HepG2 (cell line): ENCODE measurements around the gene CHCT1. TPM values are rescaled to one million over a fixed set of nuclear protein-coding genes. Genes with fewer than 3 reads are reported as not detected.
A peak's percentile ranks its signal among the peaks of the same experiment; 100 is the strongest.

ENCODE experiments used
- ATF3 ChIP-seq: sonication (generic); formaldehyde crosslinking; IDR thresholded peaks from 2 replicates; pipeline ENCODE4 v1.4.0; 2020; ENCODE audit warnings: missing genetic modification reagents
- ATRX ChIP-seq: sonication (generic); formaldehyde crosslinking; IDR thresholded peaks from 2 replicates; pipeline ENCODE4 v1.4.0; 2020; ENCODE audit warnings: missing genetic modification reagents, borderline replicate concordance
- CCDC6 ChIP-seq: sonication (generic); formaldehyde crosslinking; IDR thresholded peaks from 2 replicates; pipeline ENCODE4 v1.8.1; 2022; ENCODE audit warnings: mild to moderate bottlenecking, missing genetic modification reagents, moderate library complexity
- DDIT3 ChIP-seq: sonication (generic); formaldehyde crosslinking; IDR thresholded peaks from 2 replicates; pipeline ENCODE4 v1.4.0; 2020; ENCODE audit warnings: mild to moderate bottlenecking, missing genetic modification reagents
- DRAP1 ChIP-seq: IDR thresholded peaks from 2 replicates; pipeline ENCODE4 v1.6.1; 2016; ENCODE audit warnings: missing genetic modification reagents, missing compliant biosample characterization
- ESRRA ChIP-seq: sonication (generic); formaldehyde crosslinking; IDR thresholded peaks from 2 replicates; pipeline ENCODE4 v1.5.1; 2020; ENCODE audit warnings: mild to moderate bottlenecking, low read depth, missing genetic modification reagents
- FLYWCH1 ChIP-seq: sonication (generic); formaldehyde crosslinking; IDR thresholded peaks from 2 replicates; pipeline ENCODE4 v1.8.1; 2023; ENCODE audit warnings: mild to moderate bottlenecking, missing genetic modification reagents
- GABPB1 ChIP-seq: IDR thresholded peaks from 2 replicates; pipeline ENCODE4 v1.6.1; 2016; ENCODE audit warnings: mild to moderate bottlenecking, missing genetic modification reagents, moderate library complexity, missing compliant biosample characterization
- HMGA1 ChIP-seq: sonication (generic); formaldehyde crosslinking; conservative IDR thresholded peaks from 2 replicates; pipeline ENCODE4 v1.4.0; 2020; ENCODE audit warnings: missing genetic modification reagents
- NONO ChIP-seq, 2 experiments: fragments of 450-650 bp in 1 of 2; sonication (generic) in 1 of 2; formaldehyde crosslinking in 1 of 2; IDR thresholded peaks in 1 of 2; conservative IDR thresholded peaks in 1 of 2; 2 replicates each; pipeline versions ENCODE4 v1.6.1 to v1.8.0; 2017 to 2022; ENCODE audit warnings: mild to moderate bottlenecking in 1 of 2, missing genetic modification reagents in 1 of 2, moderate library complexity in 1 of 2
- SALL1 ChIP-seq: sonication (generic); formaldehyde crosslinking; IDR thresholded peaks from 2 replicates; pipeline ENCODE4 v1.8.0; 2022; ENCODE audit warnings: mild to moderate bottlenecking, missing genetic modification reagents
- STAG1 ChIP-seq: sonication (generic); formaldehyde crosslinking; IDR thresholded peaks from 2 replicates; pipeline ENCODE4 v1.4.0; 2020; ENCODE audit warnings: missing genetic modification reagents
- TSC22D2 ChIP-seq: sonication (generic); formaldehyde crosslinking; IDR thresholded peaks from 2 replicates; pipeline ENCODE4 v1.5.1; 2020; ENCODE audit warnings: missing genetic modification reagents, mild to moderate bottlenecking, borderline replicate concordance
- ZHX1 ChIP-seq: sonication (generic); formaldehyde crosslinking; IDR thresholded peaks from 2 replicates; pipeline ENCODE4 v1.8.1; 2022; ENCODE audit warnings: low read depth, mild to moderate bottlenecking, missing genetic modification reagents
- ZNF124 ChIP-seq: sonication (generic); formaldehyde crosslinking; IDR thresholded peaks from 2 replicates; pipeline ENCODE4 v1.4.0; 2020; ENCODE audit warnings: missing genetic modification reagents
- ZNF451 ChIP-seq: sonication (generic); formaldehyde crosslinking; IDR thresholded peaks from 2 replicates; pipeline ENCODE4 v1.5.0; 2020; ENCODE audit warnings: mild to moderate bottlenecking, missing genetic modification reagents
- ZNF512B ChIP-seq: sonication (generic); formaldehyde crosslinking; IDR thresholded peaks from 2 replicates; pipeline ENCODE4 v1.5.1; 2020; ENCODE audit warnings: missing genetic modification reagents, mild to moderate bottlenecking, borderline replicate concordance
- ZNF740 ChIP-seq: sonication (generic); formaldehyde crosslinking; IDR thresholded peaks from 2 replicates; pipeline ENCODE4 v1.4.0; 2020; ENCODE audit warnings: missing genetic modification reagents
- ZNF768 ChIP-seq: sonication (generic); formaldehyde crosslinking; IDR thresholded peaks from 2 replicates; pipeline ENCODE4 v1.4.0; 2020; ENCODE audit warnings: missing genetic modification reagents
- ZNF772 ChIP-seq: sonication (generic); formaldehyde crosslinking; IDR thresholded peaks from 2 replicates; pipeline ENCODE4 v1.5.0; 2020; ENCODE audit warnings: mild to moderate bottlenecking, missing genetic modification reagents
- polyA plus RNA-seq, 8 experiments: library from polyadenylated mRNA; depleted of rRNA in 3 of 8; stranded (reverse) in 7 of 8; unstranded in 1 of 8; fragments of >200 nt; fragmentation: Illumina TruSeq in 4 of 8; extraction: Trizol in 4 of 8; gene quantifications; 2 replicates each; pipeline versions ENCODE4 v1.2.1 to v1.2.3, GENCODE V29; 2011 to 2016; ENCODE audit warnings: low read depth in 4 of 8, missing spikeins in 1 of 8, mixed read lengths in 1 of 8; ENCODE audit not compliant: insufficient read depth in 1 of 8
- total RNA-seq, 5 experiments: library from RNA; depleted of rRNA; stranded (reverse); fragments of >200 nt; fragmentation: Illumina TruSeq; extraction: Trizol; gene quantifications; 2 replicates each; pipeline ENCODE4 v1.2.3, GENCODE V29; 2016; ENCODE audit warnings: low read depth in 1 of 5

CHCT1 gene
- total and polyA plus RNA-seq, 2 of the 13 experiments (the other 11 are each of a cell fraction or from before 2014, with no cell fraction given), result not detected

- TF ChIP-seq CCDC6 (CRISPR knock-in tag) (peak; percentile 15; the same call in 1 of the 2 replicates), FLYWCH1 (CRISPR knock-in tag) (no peak), ZNF768 (CRISPR knock-in tag) (peak; percentile 60), ATRX (no peak), GABPB1 (CRISPR knock-in tag) (peak; percentile 47; the same call in 1 of the 2 replicates), TSC22D2 (CRISPR knock-in tag) (no peak), ESRRA (CRISPR knock-in tag) (no peak), SALL1 (CRISPR knock-in tag) (peak; percentile 59; the same call in 1 of the 2 replicates), ZNF512B (CRISPR knock-in tag) (peak; percentile 59; the same call in 1 of the 2 replicates), DRAP1 (CRISPR knock-in tag) (no peak), ZNF451 (CRISPR knock-in tag) (peak; percentile 72; the same call in 1 of the 2 replicates), NONO (IDR thresholded peaks at IDR 0.05) (no peak), NONO (CRISPR knock-in tag; conservative IDR thresholded peaks at IDR 0.05) (no peak), ATF3 (CRISPR knock-in tag) (no peak), ZNF772 (no peak), ZNF124 (CRISPR knock-in tag) (no peak), ZHX1 (CRISPR knock-in tag) (peak; percentile 48; the same call in 1 of the 2 replicates), HMGA1 (CRISPR knock-in tag) (no peak), ZNF740 (CRISPR knock-in tag) (no peak), STAG1 (CRISPR knock-in tag) (peak; percentile 86), DDIT3 (CRISPR knock-in tag) (no peak)
Measured at GRCh38 chr17:60421273-60422161, 772 bp upstream of the CHCT1 start (continued).
